ENCODE measurements around the gene UBXN2A.

GRCh38 chr2:24045511-24046508, 105.5 kb downstream of the UBXN2A start:
- TF ChIP-seq CTCF (IDR thresholded peaks at IDR 0.05) = no peak
- no peak for TF ChIP-seq POLR2A (IDR thresholded peaks at IDR 0.05)
